T47D (cell line): ENCODE results near the gene CTSH.

Source experiments
- DNase-seq, 2 experiments: peaks; one replicate each; pipeline versions ENCODE4 v3.0.0 to v3.0.0-alpha.2; 2011 to 2012; ENCODE audit warnings: low read depth in 1 of 2, low spot score in 1 of 2
- JUND ChIP-seq: IDR thresholded peaks from 2 replicates; pipeline ENCODE4 v1.6.1; 2012; ENCODE audit warnings: low read depth
- in situ Hi-C: cut with HindIII; loops from 2 replicates; pipeline ENCODE4 v1.10.0; 2016; ENCODE audit warnings: low sequenced_read_pairs, low pct_unique_long_range_greater_than_20kb

The CTSH gene

GRCh38 chr15:78947506-78947905, 2.7 kb upstream of the CTSH start:
- no peak for DNase-seq
- no peak for TF ChIP-seq JUND
- in situ Hi-C loops = no loop called here

GRCh38 chr15:78946493-78946892, 1.6 kb upstream of the CTSH start:
- no peak for DNase-seq
- in situ Hi-C loops = no loop called here
- no peak for TF ChIP-seq JUND

- no peak for DNase-seq
- in situ Hi-C loops = no loop called here
- TF ChIP-seq JUND = no peak
Measured at GRCh38 chr15:78944202-78944625, 632 bp downstream of the CTSH start.

- no peak for TF ChIP-seq JUND
- in situ Hi-C loops = no loop called here
- no peak for DNase-seq
Measured at GRCh38 chr15:78943692-78944091, 1.2 kb downstream of the CTSH start.

DNA sequence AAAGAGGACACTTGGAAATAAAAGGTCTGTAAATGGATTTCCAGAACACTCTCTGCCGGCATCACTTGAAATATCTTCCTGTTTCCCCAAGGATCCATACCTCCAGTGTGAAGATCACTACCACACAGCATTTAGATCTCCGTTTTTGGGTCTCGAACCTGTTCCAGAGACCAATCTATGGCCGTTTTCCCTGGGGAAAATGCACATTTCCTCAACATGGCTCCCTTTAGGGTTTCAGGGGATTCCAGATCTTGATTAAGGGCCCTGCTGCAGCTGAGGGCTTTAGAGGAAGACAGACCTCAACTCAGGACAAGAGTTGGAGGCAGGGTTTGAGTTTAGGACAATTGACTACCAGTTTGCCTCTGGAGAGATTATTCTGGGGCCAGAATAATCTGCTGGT, 2.1 kb downstream of the CTSH start:
- DNase-seq = no peak
- in situ Hi-C loops = no loop called here
- TF ChIP-seq JUND = no peak

GRCh38 chr15:78938658-78939488, 6.0 kb downstream of the CTSH start:
- in situ Hi-C loops = no loop called here
- no peak for DNase-seq
- TF ChIP-seq JUND = no peak

DNA sequence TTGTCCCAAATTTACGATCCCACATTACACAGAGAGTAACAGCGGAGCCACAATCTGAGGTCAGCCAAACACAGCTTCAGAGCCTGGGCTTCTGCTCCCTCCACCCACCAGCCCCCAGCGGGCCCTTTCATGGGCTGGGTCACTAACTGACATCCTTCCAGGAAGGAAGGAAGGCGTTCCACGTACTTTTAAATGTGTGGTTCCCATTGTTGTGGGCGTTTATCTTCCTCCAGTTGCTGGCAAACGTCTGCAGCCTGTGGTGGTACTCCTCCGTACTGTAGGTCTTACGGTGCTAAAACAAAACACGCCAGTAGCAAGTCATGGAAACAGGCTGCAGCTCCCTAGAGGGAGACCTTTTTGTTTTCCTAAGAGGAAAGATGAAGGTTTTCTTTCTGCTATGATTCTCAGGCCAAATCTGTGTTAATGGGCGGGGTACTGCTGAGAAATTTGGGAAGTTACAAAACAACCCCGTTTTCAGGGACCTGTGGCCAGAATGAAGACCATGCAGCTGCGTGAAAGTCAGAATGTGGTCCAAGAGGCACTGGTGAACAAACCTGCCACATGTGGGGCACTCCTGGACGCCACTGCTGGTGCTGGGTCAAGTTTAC, 7.6 kb downstream of the CTSH start:
- no peak for TF ChIP-seq JUND
- in situ Hi-C loops = no loop called here
- DNase-seq = no peak

GRCh38 chr15:78934655-78935023, 10.2 kb downstream of the CTSH start:
- DNase-seq = no peak
- in situ Hi-C loops = no loop called here
- TF ChIP-seq JUND = no peak

- DNase-seq = peak; percentile 67 to 70
- no peak for TF ChIP-seq JUND
- in situ Hi-C loops = no loop called here
Measured at GRCh38 chr15:78933823-78934654, 10.8 kb downstream of the CTSH start.

DNA sequence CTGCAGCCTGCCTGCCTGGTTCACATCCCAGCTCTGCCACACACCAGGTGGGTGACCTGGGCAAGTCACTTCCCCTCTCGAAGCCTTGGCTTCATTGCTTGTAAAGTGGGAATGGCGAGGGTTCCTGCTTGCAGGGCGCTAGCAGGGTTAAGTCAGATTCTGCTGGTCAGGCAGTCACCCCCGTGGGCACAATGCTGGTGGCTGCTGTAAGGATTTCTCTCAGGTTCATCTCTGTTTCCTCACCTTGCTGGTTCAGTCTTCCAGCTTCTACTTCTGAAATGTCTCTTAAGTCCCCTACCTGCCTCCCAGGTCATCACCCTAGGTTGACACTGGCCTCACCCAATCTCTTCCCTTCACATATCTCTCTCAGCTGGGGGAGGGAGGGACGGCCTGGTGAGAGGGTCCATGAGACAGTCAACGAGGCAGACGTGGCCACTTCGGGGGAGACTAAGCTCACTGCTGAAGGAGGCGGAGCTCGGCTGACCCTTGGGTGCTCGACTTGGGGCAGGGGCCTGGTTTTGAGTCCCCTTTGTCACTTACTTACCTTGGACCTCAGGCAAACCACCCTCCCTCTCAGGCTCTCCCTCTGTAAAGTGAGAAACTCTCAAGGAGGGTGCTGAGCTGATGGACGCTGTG, 11.5 kb downstream of the CTSH start:
- DNase-seq = no peak
- in situ Hi-C loops = no loop called here
- no peak for TF ChIP-seq JUND

DNA sequence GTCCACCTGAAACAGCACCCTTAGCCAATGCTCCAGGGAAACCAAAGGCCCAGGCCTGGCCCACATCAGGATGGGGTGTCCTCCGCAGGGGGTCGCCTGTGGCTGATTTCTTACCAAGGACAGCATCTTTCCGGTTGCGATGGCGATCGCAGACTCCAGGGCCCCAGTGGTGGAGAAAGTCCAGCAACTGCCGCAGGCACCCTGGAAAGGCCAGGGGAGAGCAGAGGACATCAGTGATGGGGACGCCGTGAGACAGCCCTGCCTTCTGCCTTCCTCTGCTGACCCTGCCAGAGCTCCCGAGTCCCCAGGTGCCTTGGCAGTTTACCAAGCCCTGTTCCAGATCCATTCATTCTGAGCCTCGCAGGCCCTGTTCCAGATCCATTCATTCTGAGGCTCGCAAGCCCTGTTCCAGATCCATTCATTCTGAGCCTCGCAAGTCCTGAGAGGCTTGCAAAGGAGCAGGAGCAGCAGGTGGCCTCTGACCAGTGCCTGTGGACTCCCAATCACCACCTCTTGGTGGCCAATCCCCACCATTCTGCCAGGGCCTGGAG, 12.5 kb downstream of the CTSH start:
- no peak for TF ChIP-seq JUND
- DNase-seq = no peak
- in situ Hi-C loops = no loop called here
